ENCODE measurements around the gene COL6A3. TPM values are rescaled to one million over a fixed set of nuclear protein-coding genes. Genes with fewer than 3 reads are reported as not detected.

COL6A3 gene
- total RNA-seq, 1 experiment from 2014 or later, result 1.2 TPM

GRCh38 chr2:237452861-237453260 is 38.9 kb upstream of the COL6A3 start:
- no peak for ATAC-seq
- Histone ChIP-seq H3K27me3 (ENCODE audit: insufficient read depth, low read length) (no peaks in the 10 kb centered on the region), H3K9ac (ENCODE audit: low read length) (no peak overlapping the region), H3K4me1 (ENCODE audit: control insufficient read depth in 1 of 2, insufficient read depth in 2 of 2, low read length in 2 of 2) (peaks cover 3 to 16% of the 10 kb centered on the region in 2 experiments; a peak in 3 of 4 replicates), H3K79me2 (ENCODE audit: insufficient read depth, low read length) (no peaks in the 10 kb centered on the region), H3K36me3 (ENCODE audit: control insufficient read depth in 1 of 2, insufficient read depth in 2 of 2, low read length in 2 of 2) (no peaks in the 10 kb centered on the region), H2AFZ (ENCODE audit: low read depth, low read length, poor library complexity, severe bottlenecking) (no peak overlapping the region), H3K9me3 (ENCODE audit: control insufficient read depth in 1 of 2, insufficient read depth in 1 of 2, low read depth in 1 of 2, low read length in 2 of 2) (no peaks in the 10 kb centered on the region), H4K20me1 (ENCODE audit: insufficient read depth) (no peaks in the 10 kb centered on the region), H3K9me2 (ENCODE audit: insufficient read depth) (no peaks in the 10 kb centered on the region), H3K4me2 (ENCODE audit: low read length) (no peak overlapping the region), H3K4me3 (replicated peaks in 1 of 2; ENCODE audit: low read depth in 1 of 2, low read length in 2 of 2) (no peak overlapping the region), H3K27ac (ENCODE audit: low read depth, low read length) (no peak overlapping the region)
- RAD21 ChIA-PET (ENCODE audit: low non-redundant PET in 1 of 2, low total read pairs in 2 of 2, uncharacterized antibody in 2 of 2, unreplicated experiment in 2 of 2), result no interaction called here
- CTCF ChIA-PET, result no interaction called here
- TF ChIP-seq CEBPB (IDR thresholded peaks at IDR 0.05; ENCODE audit: low read depth) (no peak), ELF1 (IDR thresholded peaks at IDR 0.05; ENCODE audit: borderline replicate concordance, low read depth) (no peak), POLR2A (IDR thresholded peaks at IDR 0.05; ENCODE audit: borderline replicate concordance, extremely low read depth, insufficient read depth, insufficient read length) (no peak), YY1 (IDR thresholded peaks at IDR 0.05; ENCODE audit: extremely low read depth, insufficient replicate concordance, low read depth, low read length) (no peak), EGR1 (IDR thresholded peaks at IDR 0.05; ENCODE audit: low read depth) (no peak)
- TF ChIP-seq, protein P1, sequence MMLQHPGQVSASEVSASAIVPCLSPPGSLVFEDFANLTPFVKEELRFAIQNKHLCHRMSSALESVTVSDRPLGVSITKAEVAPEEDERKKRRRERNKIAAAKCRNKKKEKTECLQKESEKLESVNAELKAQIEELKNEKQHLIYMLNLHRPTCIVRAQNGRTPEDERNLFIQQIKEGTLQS (IDR thresholded peaks at IDR 0.05), result no peak
- BruUV-seq (replicated peaks), result no TSS peak
- no peak for DNase-seq (ENCODE audit: low read depth, low spot score)
- intact Hi-C loops (cut with micrococcal nuclease), result no loop called here
- POLR2A ChIA-PET, result no interaction called here

- no peaks in the 10 kb centered on the region for H3K9me3 ChIP-seq (ENCODE audit: control insufficient read depth in 1 of 2, insufficient read depth in 1 of 2, low read depth in 1 of 2, low read length in 2 of 2)
These were observed 37.9 kb upstream of the COL6A3 start for GRCh38 chr2:237451643-237452469.

More at GRCh38 chr2:237451643-237452469, 37.9 kb upstream of the COL6A3 start:
- Histone ChIP-seq H3K9me2 (ENCODE audit: insufficient read depth) (no peaks in the 10 kb centered on the region), H3K9ac (ENCODE audit: low read length) (no peak overlapping the region), H3K4me1 (ENCODE audit: control insufficient read depth in 1 of 2, insufficient read depth in 2 of 2, low read length in 2 of 2) (peaks cover 3 to 15% of the 10 kb centered on the region in 2 experiments; a peak in 3 of 4 replicates), H3K27ac (ENCODE audit: low read depth, low read length) (no peak overlapping the region), H3K27me3 (ENCODE audit: insufficient read depth, low read length) (no peaks in the 10 kb centered on the region), H3K36me3 (ENCODE audit: control insufficient read depth in 1 of 2, insufficient read depth in 2 of 2, low read length in 2 of 2) (no peaks in the 10 kb centered on the region), H3K4me3 (replicated peaks in 1 of 2; ENCODE audit: low read depth in 1 of 2, low read length in 2 of 2) (no peak overlapping the region), H2AFZ (ENCODE audit: low read depth, low read length, poor library complexity, severe bottlenecking) (no peak overlapping the region), H3K4me2 (ENCODE audit: low read length) (no peak overlapping the region), H4K20me1 (ENCODE audit: insufficient read depth) (no peaks in the 10 kb centered on the region), H3K79me2 (ENCODE audit: insufficient read depth, low read length) (no peaks in the 10 kb centered on the region)
- intact Hi-C loops (cut with micrococcal nuclease), result no loop called here
- CTCF ChIA-PET, result interaction anchor here (1.1 kb wide), 1 partner anchor 286 kb away, joined by 3 read pairs; no protein-coding TSS in a partner anchor
- ATAC-seq (no peak; the same call in 1 of the 2 replicates), DNase-seq (ENCODE audit: low read depth, low spot score) (no peak)
- BruUV-seq (replicated peaks), result no TSS peak
- POLR2A ChIA-PET, result no interaction called here
- RAD21 ChIA-PET (ENCODE audit: low non-redundant PET in 1 of 2, low total read pairs in 2 of 2, uncharacterized antibody in 2 of 2, unreplicated experiment in 2 of 2), result no interaction called here
- no peak for TF ChIP-seq ZBTB33 (IDR thresholded peaks at IDR 0.05; ENCODE audit: extremely low read depth, insufficient replicate concordance, low read length)
- no peak for TF ChIP-seq SRF (IDR thresholded peaks at IDR 0.05; ENCODE audit: low read depth)
